HTR-8/SVneo (cell line): ENCODE results near the gene TNS3.

Source experiments
- DNase-seq: peaks from one replicate; pipeline ENCODE4 v3.0.0; 2011; ENCODE audit warnings: low spot score, mixed read lengths; ENCODE audit not compliant: insufficient read length
- FAIRE-seq: peaks from 2 replicates; lab custom pipeline; 2011; peaks lifted over from hg19 to GRCh38; lab: Jason Lieb, UNC

TNS3 gene

DNA sequence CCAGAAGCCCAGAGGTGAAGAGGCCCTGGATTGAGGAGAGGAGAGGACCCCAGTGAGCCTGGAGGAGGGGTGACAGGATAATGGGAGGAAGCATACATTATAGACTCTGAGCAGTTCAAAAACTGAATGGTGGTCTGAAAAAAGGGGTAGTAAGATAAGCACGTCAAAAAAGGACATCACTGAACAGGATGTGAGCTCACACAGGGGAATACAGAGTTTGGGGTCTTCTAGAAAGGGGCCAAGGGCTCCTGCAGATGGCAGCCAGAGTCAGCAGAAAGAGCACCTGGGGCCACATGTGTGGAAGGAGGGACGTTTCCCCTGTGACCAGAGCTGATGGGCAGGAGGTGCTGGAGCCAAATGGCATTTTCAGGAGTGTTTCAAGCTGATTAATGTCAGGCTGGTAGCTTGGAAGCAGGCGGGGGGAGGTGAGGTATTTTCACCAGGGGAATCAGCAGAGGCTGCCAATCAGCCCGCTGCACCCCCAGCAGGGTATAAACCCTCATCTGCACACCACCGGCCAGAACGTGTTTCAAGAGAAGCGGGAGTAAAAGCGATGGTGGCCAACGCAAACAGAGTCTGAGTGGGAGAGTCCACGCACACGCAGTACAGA, 85.8 kb downstream of the TNS3 start:
- FAIRE-seq (no peak), DNase-seq (no peak)

DNA sequence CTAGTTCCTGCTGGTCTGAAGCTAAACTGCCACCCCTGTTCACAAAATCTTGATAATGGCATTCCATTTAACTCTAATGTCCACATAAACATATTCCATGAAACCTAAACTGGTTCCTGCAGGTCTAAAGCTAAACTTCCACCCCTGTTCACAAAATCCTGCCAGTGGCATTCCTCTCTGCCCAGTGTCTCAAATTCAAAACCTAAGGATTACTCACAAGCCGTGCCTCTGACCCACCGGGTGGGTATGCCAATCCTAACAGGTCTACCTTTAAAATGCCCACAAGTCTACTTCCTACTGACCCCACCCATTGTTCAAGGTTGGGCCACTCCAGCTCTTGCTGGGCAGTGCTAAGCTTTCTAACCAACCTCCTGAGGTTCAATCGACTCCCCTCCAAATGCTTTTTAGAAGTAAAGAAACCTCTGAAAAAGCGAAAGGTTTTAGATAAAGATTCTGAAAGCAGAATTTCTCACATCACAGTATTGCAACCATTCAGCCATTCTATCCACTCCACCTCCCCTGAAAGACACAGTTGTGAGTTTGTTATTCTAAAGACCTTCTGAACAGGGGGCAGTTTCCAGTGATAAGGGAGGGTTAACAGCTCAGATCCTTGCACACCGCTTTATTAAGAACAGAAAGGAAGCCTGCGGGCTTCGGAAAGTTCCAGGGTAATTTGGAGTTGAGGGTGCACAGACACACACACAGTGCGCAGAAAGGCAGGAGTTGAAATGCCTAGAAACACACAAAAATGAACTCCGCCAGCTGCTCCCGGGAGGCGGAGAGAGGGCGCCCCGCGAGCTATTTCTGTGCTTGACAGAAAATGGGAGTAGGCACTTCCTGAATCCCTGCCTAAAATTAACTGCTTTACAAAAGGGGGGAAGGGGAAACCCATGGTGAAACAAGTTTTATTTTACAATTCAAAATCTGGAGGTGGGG, 87.7 kb downstream of the TNS3 start:
- DNase-seq, result no peak
- no peak for FAIRE-seq

DNA sequence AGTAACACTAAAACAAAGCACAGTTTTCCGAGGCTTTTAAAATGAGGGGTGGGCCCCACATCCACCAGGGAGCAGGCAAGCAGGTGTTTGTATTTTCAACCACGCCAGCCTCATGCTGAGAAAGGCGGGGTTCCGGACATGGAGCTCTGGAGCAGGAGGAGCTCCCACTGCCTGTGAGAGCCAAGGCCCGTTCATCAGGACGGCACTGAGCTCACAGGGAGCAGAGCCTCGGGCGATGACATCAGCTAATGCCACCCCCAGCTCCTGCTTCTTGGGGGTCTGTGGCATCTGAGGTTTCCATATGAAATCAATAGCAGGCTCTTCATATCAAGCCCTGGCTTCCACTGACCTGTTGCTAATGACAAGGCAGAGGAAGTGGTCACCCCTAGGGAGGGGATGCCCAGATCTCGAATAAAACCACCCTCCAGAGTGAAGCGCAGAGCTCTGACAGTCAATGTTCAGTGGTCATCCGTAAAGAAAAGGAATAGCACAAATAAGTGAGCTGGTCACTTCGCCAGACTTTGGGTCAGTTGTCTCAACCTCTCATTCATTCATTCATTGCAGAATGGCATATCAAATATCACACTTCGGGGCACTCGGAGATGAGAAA, 89.1 kb downstream of the TNS3 start:
- no peak for DNase-seq
- no peak for FAIRE-seq

DNA sequence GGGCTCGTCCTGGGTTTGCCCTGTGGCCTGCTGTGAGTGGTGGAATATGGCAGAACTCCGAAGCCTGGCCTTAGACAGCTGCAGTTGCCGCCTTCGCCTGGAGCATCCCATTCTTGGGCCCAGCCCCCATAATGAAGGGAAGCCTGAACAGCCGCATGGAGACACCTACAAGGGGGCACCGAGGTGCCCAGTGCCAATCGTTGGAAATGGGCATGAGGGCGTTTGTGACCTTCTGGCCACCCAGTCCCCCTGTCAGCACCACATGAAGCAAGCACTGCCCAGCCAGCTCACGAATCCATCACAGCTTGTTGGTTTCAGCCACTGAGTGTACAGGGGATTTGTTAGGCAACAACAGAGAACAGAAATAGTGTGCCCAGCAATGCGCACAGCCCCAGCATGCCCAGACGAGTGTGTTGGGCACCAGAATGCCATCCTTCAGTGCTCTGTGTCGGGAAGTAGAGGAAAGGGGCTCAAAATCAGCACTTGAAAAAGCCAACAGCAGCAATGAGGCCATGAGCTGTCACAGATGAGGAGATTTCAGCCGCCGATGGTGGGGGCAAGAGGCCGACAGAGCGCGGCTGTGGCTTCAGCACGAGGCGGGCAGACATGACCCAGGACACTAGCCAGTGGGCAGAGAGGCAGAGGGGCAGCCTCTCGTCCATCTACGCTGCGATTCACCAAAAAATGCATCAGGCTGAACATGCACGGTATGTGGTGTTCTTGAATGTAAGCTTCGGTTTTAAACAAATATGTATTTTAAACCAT, 91.2 kb downstream of the TNS3 start:
- DNase-seq (no peak), FAIRE-seq (no peak)

DNA sequence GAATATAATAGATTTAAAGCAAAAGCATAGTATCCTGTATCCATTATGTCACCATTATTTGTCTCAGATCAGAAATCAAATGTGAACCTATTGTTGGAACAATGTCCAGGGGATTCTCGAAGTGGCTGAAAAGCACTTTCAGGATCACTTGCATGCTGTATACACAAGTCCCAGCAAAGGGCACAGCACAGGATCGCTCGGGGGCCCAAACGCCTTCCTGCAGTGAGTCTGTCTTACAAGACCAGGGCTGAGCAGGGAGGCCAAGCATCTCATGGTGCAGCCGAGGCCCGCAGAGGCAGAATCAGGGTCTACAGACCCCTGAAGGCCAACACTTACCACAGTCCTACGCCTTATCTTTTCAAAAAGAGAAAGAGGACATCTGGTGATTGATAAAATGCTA, 92.3 kb downstream of the TNS3 start:
- FAIRE-seq (no peak), DNase-seq (no peak)

- no peak for FAIRE-seq
These were observed 93.0 kb downstream of the TNS3 start for GRCh38 chr7:47488969-47489342.

DNA sequence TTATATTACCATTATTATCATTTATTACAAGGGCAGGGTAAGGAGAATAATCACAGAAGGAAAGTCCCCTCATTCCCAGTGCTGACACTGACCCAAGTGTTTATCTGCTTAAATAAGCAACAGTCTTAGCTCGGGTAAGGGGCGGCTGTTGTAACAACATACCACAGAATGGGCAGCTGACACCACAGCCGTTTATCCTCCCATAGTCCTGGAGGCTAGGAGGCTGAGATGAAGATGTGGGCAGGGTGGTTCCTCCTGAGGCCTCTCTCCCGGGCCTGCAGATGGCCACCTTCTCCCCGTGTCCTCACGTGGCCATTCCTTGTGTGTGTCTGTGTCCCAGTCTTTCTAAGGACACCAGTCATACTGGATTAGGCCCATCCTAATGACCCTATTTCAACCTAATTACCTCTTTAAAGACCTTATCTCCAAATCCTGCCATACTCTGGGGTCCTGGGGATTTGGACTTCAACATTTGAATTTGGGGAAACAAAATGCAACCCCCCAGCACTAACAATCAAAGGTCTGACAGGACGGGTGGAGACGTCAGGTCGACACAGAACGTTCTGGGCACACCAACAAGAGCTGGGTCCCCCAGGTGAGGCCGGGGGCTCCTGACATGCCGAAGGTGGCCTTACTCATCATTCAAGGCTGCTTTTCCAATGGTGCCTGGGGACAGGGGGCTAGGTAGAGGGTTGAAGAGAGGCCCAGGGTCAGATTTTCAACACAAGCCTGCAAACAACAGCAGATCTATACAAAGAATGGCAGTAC, 93.5 kb downstream of the TNS3 start:
- FAIRE-seq (no peak), DNase-seq (no peak)

More at GRCh38 chr7:47488969-47489342, 93.0 kb downstream of the TNS3 start:
- no peak for DNase-seq

GRCh38 chr7:47485640-47486435, 96.1 kb downstream of the TNS3 start:
- FAIRE-seq, result peak; percentile 97

GRCh38 chr7:47484923-47485639, 96.8 kb downstream of the TNS3 start:
- FAIRE-seq, result no peak
- no peak for DNase-seq

More at GRCh38 chr7:47485640-47486435, 96.1 kb downstream of the TNS3 start:
- DNase-seq, result no peak

DNA sequence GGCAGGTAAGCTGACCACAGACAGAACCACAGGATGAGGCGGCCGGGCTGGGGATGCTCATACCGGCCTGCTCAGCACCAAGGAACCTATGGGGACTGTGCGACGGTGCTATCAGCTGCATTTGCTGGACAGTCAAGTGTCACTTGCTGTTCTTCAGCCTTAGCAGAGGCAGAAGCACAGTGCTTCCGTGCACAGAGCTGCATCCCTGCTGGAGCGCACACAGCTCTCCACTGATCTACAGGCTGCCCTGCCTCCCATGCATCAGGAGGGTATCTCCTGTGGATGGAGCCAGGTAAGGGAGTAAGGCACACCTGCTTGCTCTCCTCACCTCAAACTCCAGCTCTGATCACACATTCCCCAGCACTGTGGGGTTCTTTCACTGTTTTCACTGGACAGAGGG, 97.5 kb downstream of the TNS3 start:
- peak; percentile 16 for FAIRE-seq
- no peak for DNase-seq

- no peak for FAIRE-seq
- DNase-seq, result no peak
These were observed 98.2 kb downstream of the TNS3 start for GRCh38 chr7:47483604-47484273.

DNA sequence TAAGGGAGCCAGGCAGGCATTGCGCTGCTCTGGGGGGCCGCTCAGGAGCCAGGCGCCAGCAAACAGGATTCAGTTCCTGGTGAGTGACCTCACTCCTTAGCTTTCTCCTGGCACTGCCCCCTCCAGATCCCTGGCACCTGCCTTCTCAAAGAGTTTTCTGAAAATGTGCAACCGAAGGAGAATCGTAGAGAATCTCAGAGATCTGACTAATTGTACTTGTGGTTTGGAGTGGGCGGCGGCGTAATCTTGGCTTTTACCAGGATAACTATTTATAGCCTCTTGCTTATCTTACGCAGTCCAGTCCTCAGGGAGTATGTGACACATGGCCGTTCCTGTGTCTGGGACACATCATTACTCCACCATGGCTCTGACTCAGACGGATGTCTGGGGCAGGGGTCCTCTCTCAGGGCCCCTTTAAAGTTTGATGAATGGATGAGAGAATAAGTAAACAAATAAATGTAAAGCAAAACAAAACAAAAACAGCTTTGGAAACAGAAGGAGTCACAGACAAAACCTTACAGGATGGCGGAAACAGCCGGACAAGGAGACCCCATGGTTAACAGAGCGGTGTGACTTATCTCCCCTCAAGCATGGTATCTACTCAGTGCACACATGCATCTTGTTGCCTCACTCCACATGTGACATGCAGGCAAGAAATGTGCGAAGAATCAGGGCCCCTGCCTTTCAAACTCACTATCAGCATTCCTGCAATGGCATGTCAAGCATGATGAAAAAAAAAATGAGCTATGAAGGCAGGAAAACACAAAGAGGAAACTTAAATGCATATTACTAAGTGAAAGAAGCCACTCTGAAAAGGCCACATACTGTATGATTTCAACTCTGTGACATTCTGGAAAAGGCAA, 99.7 kb downstream of the TNS3 start:
- FAIRE-seq, result no peak
- peak; percentile 72 for DNase-seq

DNA sequence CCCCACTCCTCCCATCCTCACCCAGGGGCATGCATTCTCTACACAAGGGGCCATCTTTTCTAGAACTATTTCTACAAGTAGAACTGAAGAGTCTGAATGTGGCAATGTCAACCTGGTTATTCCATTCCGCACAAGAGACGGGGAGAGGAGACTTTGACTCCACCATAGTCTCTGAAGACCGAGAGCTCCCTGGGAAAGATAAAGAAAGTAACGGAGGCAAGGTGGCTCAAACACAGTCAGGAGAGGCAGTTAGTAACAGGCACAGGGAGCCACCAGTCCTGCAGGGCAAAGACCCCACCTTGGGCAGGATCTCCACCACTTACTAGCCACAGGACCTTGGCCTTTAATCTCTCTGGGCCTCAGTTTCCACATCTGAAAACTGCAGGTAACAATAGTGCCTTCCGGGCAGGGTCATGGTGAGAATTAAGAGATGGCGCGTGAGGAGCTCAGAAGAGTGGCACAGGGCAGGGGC, 100.3 kb downstream of the TNS3 start:
- FAIRE-seq, result no peak
- DNase-seq, result no peak

- FAIRE-seq (no peak), DNase-seq (no peak)
These were observed 101.1 kb downstream of the TNS3 start for GRCh38 chr7:47480576-47481538.

GRCh38 chr7:47479821-47480575, 101.9 kb downstream of the TNS3 start:
- FAIRE-seq, result no peak
- no peak for DNase-seq
